HEK293 (cell line): Measurements from ENCODE around the gene ANKRD39.
A peak's percentile ranks its signal among the peaks of the same experiment; 100 is the strongest.

Source experiments
- CTCF ChIA-PET: fragments of 350-600 bp; formaldehyde crosslinking; extraction: SDS; loops from one replicate; lab custom pipeline; 2021; ENCODE audit warnings: antibody characterized with exemption; lab: Yijun Ruan, JAX
- POLR2A ChIA-PET: fragments of 300-600 bp; formaldehyde crosslinking; extraction: SDS; loops from one replicate; lab custom pipeline; 2020; ENCODE audit warnings: antibody characterized with exemption, inconsistent platforms; lab: Yijun Ruan, JAX
- H3K27ac ChIP-seq: fragments of 200-500 bp; sonication (Bioruptor generic); 2 replicates; pipeline ENCODE4 v1.5.1; 2014; ENCODE audit warnings: low read depth, low read length, control low read depth, inconsistent platforms; ENCODE audit errors: extremely low read depth
- H3K36me3 ChIP-seq, 2 experiments: fragments of 200-500 bp in 1 of 2; sonication (Bioruptor generic) in 1 of 2; 1 replicate in 1 of 2; 2 replicates in 1 of 2; pipeline ENCODE4 v1.5.1; 2014 to 2017; ENCODE audit warnings: inconsistent platforms in 2 of 2, low read length in 2 of 2; ENCODE audit not compliant: control insufficient read depth in 2 of 2, insufficient read depth in 1 of 2
- H3K4me1 ChIP-seq: fragments of 200-500 bp; sonication (Bioruptor generic); 2 replicates; pipeline ENCODE4 v1.5.1; 2014; ENCODE audit warnings: mild to moderate bottlenecking, low read length, inconsistent platforms; ENCODE audit not compliant: control insufficient read depth, insufficient read depth
- H3K4me3 ChIP-seq: 2 replicates; pipeline ENCODE4 v1.5.1; 2011; ENCODE audit warnings: low read depth, mild to moderate bottlenecking, control low read depth, low read length, moderate library complexity
- H3K9me3 ChIP-seq: fragments of 200-500 bp; sonication (Bioruptor generic); 2 replicates; pipeline ENCODE4 v1.5.1; 2014; ENCODE audit warnings: low read depth, low read length, inconsistent platforms; ENCODE audit not compliant: control insufficient read depth, insufficient read depth
- BCL6B ChIP-seq: fragments of 450-650 bp; formaldehyde crosslinking; IDR thresholded peaks from 2 replicates; pipeline ENCODE4 v1.5.1; 2017; ENCODE audit warnings: missing biosample characterization, missing genetic modification characterization
- CTCF ChIP-seq: fragments of 450-650 bp; formaldehyde crosslinking; IDR thresholded peaks from 2 replicates; pipeline ENCODE4 v1.5.1; 2016; ENCODE audit warnings: missing biosample characterization, missing genetic modification characterization
- EGR2 ChIP-seq: fragments of 450-650 bp; formaldehyde crosslinking; IDR thresholded peaks from 2 replicates; pipeline ENCODE4 v1.5.1; 2016; ENCODE audit warnings: low read depth, missing biosample characterization, missing genetic modification characterization
- KLF16 ChIP-seq: fragments of 450-650 bp; formaldehyde crosslinking; IDR thresholded peaks from 2 replicates; pipeline ENCODE4 v1.5.1; 2017; ENCODE audit warnings: missing biosample characterization, missing genetic modification characterization
- PATZ1 ChIP-seq: fragments of 450-650 bp; formaldehyde crosslinking; IDR thresholded peaks from 2 replicates; pipeline ENCODE4 v1.5.1; 2016; ENCODE audit warnings: missing biosample characterization, missing genetic modification characterization
- PRDM2 ChIP-seq: fragments of 450-650 bp; formaldehyde crosslinking; IDR thresholded peaks from 2 replicates; pipeline ENCODE4 v1.5.1; 2016; ENCODE audit warnings: missing biosample characterization, missing genetic modification characterization, borderline replicate concordance
- PRDM6 ChIP-seq: fragments of 450-650 bp; formaldehyde crosslinking; IDR thresholded peaks from 2 replicates; pipeline ENCODE4 v1.5.1; 2017; ENCODE audit warnings: missing biosample characterization, missing genetic modification characterization
- SETDB1 ChIP-seq: IDR thresholded peaks from one replicate; pipeline ENCODE4 v1.6.1; 2017; ENCODE audit warnings: mild to moderate bottlenecking, low read length, moderate library complexity, mixed read lengths; ENCODE audit not compliant: insufficient read length
- SP7 ChIP-seq: fragments of 450-650 bp; formaldehyde crosslinking; IDR thresholded peaks from 2 replicates; pipeline ENCODE4 v1.5.1; 2016; ENCODE audit warnings: missing biosample characterization, missing genetic modification characterization
- WT1 ChIP-seq: fragments of 450-650 bp; formaldehyde crosslinking; IDR thresholded peaks from 2 replicates; pipeline ENCODE4 v1.5.1; 2016; ENCODE audit warnings: missing biosample characterization, missing genetic modification characterization
- ZFHX2 ChIP-seq: fragments of 450-650 bp; formaldehyde crosslinking; conservative IDR thresholded peaks from 2 replicates; pipeline ENCODE4 v1.5.1; 2016; ENCODE audit warnings: missing biosample characterization, missing genetic modification characterization
- ZFP41 ChIP-seq: fragments of 450-650 bp; formaldehyde crosslinking; IDR thresholded peaks from 2 replicates; pipeline ENCODE4 v1.5.1; 2016; ENCODE audit warnings: missing biosample characterization, missing genetic modification characterization, borderline replicate concordance
- ZNF112 ChIP-seq: fragments of 450-650 bp; formaldehyde crosslinking; IDR thresholded peaks from 2 replicates; pipeline ENCODE4 v1.5.0; 2017; ENCODE audit warnings: missing biosample characterization, missing genetic modification characterization
- ZNF114 ChIP-seq: fragments of 450-650 bp; formaldehyde crosslinking; IDR thresholded peaks from 2 replicates; pipeline ENCODE4 v1.5.0; 2017; ENCODE audit warnings: missing biosample characterization, missing genetic modification characterization
- ZNF175 ChIP-seq: fragments of 450-650 bp; formaldehyde crosslinking; IDR thresholded peaks from 2 replicates; pipeline ENCODE4 v1.5.1; 2016; ENCODE audit warnings: missing biosample characterization, missing genetic modification characterization
- ZNF248 ChIP-seq: fragments of 450-650 bp; formaldehyde crosslinking; IDR thresholded peaks from 2 replicates; pipeline ENCODE4 v1.5.1; 2017; ENCODE audit warnings: missing biosample characterization, missing genetic modification characterization
- ZNF426 ChIP-seq: fragments of 450-650 bp; formaldehyde crosslinking; IDR thresholded peaks from 2 replicates; pipeline ENCODE4 v1.5.1; 2017; ENCODE audit warnings: missing biosample characterization, missing genetic modification characterization, mild to moderate bottlenecking, inconsistent platforms, moderate library complexity
- ZNF473 ChIP-seq: fragments of 450-650 bp; formaldehyde crosslinking; IDR thresholded peaks from 2 replicates; pipeline ENCODE4 v1.5.1; 2017; ENCODE audit warnings: missing biosample characterization, missing genetic modification characterization
- ZNF501 ChIP-seq: fragments of 450-650 bp; formaldehyde crosslinking; IDR thresholded peaks from 2 replicates; pipeline ENCODE4 v1.5.1; 2016; ENCODE audit warnings: missing biosample characterization, missing genetic modification characterization
- ZNF555 ChIP-seq: fragments of 450-650 bp; formaldehyde crosslinking; conservative IDR thresholded peaks from 2 replicates; pipeline ENCODE4 v1.5.1; 2017; ENCODE audit warnings: missing biosample characterization, mild to moderate bottlenecking, missing genetic modification characterization, inconsistent platforms
- ZNF664 ChIP-seq: fragments of 450-650 bp; formaldehyde crosslinking; IDR thresholded peaks from 2 replicates; pipeline ENCODE4 v1.5.1; 2016; ENCODE audit warnings: missing biosample characterization, missing genetic modification characterization
- ZSCAN30 ChIP-seq: fragments of 450-650 bp; IDR thresholded peaks from 2 replicates; pipeline ENCODE4 v1.5.1; 2018; ENCODE audit warnings: missing biosample characterization, mild to moderate bottlenecking, missing genetic modification characterization, moderate library complexity

Gene ANKRD39

GRCh38 chr2:96898641-96899412 lies 41.0 kb upstream of the ANKRD39 start:
- Histone ChIP-seq H3K27ac (no peak overlapping the region), H3K4me3 (no peak overlapping the region), H3K36me3 (no peaks in the 10 kb centered on the region), H3K4me1 (no peaks in the 10 kb centered on the region), H3K9me3 (no peaks in the 10 kb centered on the region)
- CTCF ChIA-PET = interaction anchor here (0.5 to 0.6 kb wide), 2 partner anchors 44 to 181 kb away, joined by 3 to 5 read pairs; no protein-coding TSS in a partner anchor
- POLR2A ChIA-PET = no interaction called here
- no peak for TF ChIP-seq PATZ1 (tag by site-specific recombination)
- peak; percentile 21; the same call in 1 of the 2 replicates for TF ChIP-seq EGR2 (tag by site-specific recombination)
- TF ChIP-seq ZNF473 (tag by site-specific recombination) = no peak
- TF ChIP-seq ZFHX2 (tag by site-specific recombination) = peak; percentile 53

- no peak overlapping the region for H3K4me3 ChIP-seq
- CTCF ChIA-PET = no interaction called here
- H3K27ac ChIP-seq = no peak overlapping the region
- POLR2A ChIA-PET = no interaction called here
- no peaks in the 10 kb centered on the region for H3K9me3 ChIP-seq
- H3K4me1 ChIP-seq = no peaks in the 10 kb centered on the region
- no peaks in the 10 kb centered on the region for H3K36me3 ChIP-seq
- no peak for TF ChIP-seq ZNF501 (tag by site-specific recombination)
- TF ChIP-seq PRDM6 (tag by site-specific recombination) = no peak
- TF ChIP-seq KLF16 (tag by site-specific recombination) = no peak
- TF ChIP-seq ZNF555 (tag by site-specific recombination) = no peak
- no peak for TF ChIP-seq SETDB1
- TF ChIP-seq BCL6B = no peak
- TF ChIP-seq ZNF664 (tag by site-specific recombination) = no peak
- no peak for TF ChIP-seq ZFP41 (tag by site-specific recombination)
- no peak for TF ChIP-seq ZSCAN30 (tag by site-specific recombination)
- no peak for TF ChIP-seq ZNF114 (tag by site-specific recombination)
- no peak for TF ChIP-seq SP7 (tag by site-specific recombination)
- TF ChIP-seq ZNF175 = no peak
- no peak for TF ChIP-seq PRDM2 (tag by site-specific recombination)
- no peak for TF ChIP-seq CTCF
- TF ChIP-seq ZNF112 = no peak
- no peak for TF ChIP-seq ZNF248 (tag by site-specific recombination)
- TF ChIP-seq ZNF426 = no peak
- no peak for TF ChIP-seq WT1
Observed at GRCh38 chr2:96898135-96898505, 40.3 kb upstream of the ANKRD39 start.
